K562 (cell line): ENCODE results near the gene SRCAP. TPM values are rescaled to one million over a fixed set of nuclear protein-coding genes. Genes with fewer than 3 reads are reported as not detected.

ENCODE experiments used
- ATAC-seq: fragments of 200-7000 bp; cut with Tn5 transposase; 3 replicates; pipeline ENCODE4 v1.9.1; 2020; ENCODE audit warnings: moderate library complexity
- BruUV-seq: library from RNA; stranded (reverse); fragments of 400-500 nt; replicated peaks from 2 replicates; lab custom pipeline; 2021; lab: Mats Ljungman, UMichigan
- CTCF ChIA-PET: fragments of 300-600 bp; formaldehyde crosslinking; extraction: SDS; loops from one replicate; lab custom pipeline; 2021; ENCODE audit warnings: low intra/inter-chr PET ratio; lab: Yijun Ruan, JAX
- POLR2A ChIA-PET: fragments of 300-600, 350-650 bp; sonication (Branson Sonifier 250); formaldehyde crosslinking; extraction: SDS; loops from one replicate; lab custom pipeline; 2021; ENCODE audit warnings: antibody characterized with exemption, inconsistent platforms; lab: Yijun Ruan, JAX
- DNase-seq, 4 experiments: peaks; one replicate each; pipeline versions ENCODE4 v3.0.0 to v3.0.0-alpha.2; 2011 to 2018; ENCODE audit warnings: low spot score in 3 of 4, mixed read lengths in 3 of 4; ENCODE audit errors: extremely low read depth in 1 of 4
- FAIRE-seq: peaks from 2 replicates; lab custom pipeline; 2011; peaks lifted over from hg19 to GRCh38; lab: Jason Lieb, UNC
- H2AFZ ChIP-seq: 2 replicates; pipeline ENCODE4 v1.6.0; 2011; ENCODE audit warnings: low read depth, low read length, control low read depth, inconsistent platforms
- H3K27ac ChIP-seq: fragments of 200-600 bp; 3 replicates; pipeline ENCODE4 v1.8.0; 2011; ENCODE audit warnings: low read depth, mild to moderate bottlenecking, control low read depth, inconsistent platforms, low read length, moderate library complexity, mixed read lengths; ENCODE audit errors: extremely low read depth
- H3K27me3 ChIP-seq, 2 experiments: fragments of 300-600 bp in 1 of 2; 2 replicates in 1 of 2; 3 replicates in 1 of 2; pipeline versions ENCODE4 v1.6.0 to v1.8.0; 2011; ENCODE audit warnings: inconsistent platforms in 2 of 2, low read length in 2 of 2, mild to moderate bottlenecking in 1 of 2, mixed read lengths in 1 of 2, moderate library complexity in 1 of 2; ENCODE audit not compliant: control insufficient read depth in 2 of 2, insufficient read depth in 2 of 2
- H3K36me3 ChIP-seq: fragments of 300-600 bp; 3 replicates; pipeline ENCODE4 v1.8.0; 2011; ENCODE audit warnings: mild to moderate bottlenecking, low read length, inconsistent platforms; ENCODE audit not compliant: control insufficient read depth, insufficient read depth
- H3K4me1 ChIP-seq, 2 experiments: fragments of 200-600 bp in 1 of 2; replicated peaks in 1 of 2; 2 replicates in 1 of 2; 3 replicates in 1 of 2; pipeline versions ENCODE4 v1.5.1 to v1.8.0; 2011; ENCODE audit warnings: inconsistent platforms in 2 of 2, low read length in 2 of 2, mild to moderate bottlenecking in 1 of 2, mixed read lengths in 1 of 2, moderate library complexity in 1 of 2; ENCODE audit not compliant: control insufficient read depth in 2 of 2, insufficient read depth in 2 of 2
- H3K4me2 ChIP-seq: 2 replicates; pipeline ENCODE4 v1.6.1; 2011; ENCODE audit warnings: low read length, control low read depth, inconsistent platforms, mixed read lengths; ENCODE audit not compliant: insufficient read depth
- H3K4me3 ChIP-seq: fragments of 200-600 bp; sonication (generic), shearing (Covaris generic); 2 replicates; pipeline ENCODE4 v1.5.1; 2016; ENCODE audit warnings: control low read depth, inconsistent platforms
- H3K79me2 ChIP-seq: fragments of 200-600 bp; 3 replicates; pipeline ENCODE4 v1.8.0; 2011; ENCODE audit warnings: low read length, inconsistent platforms; ENCODE audit not compliant: control insufficient read depth, insufficient read depth
- H3K9ac ChIP-seq, 2 experiments: 2 replicates each; pipeline versions ENCODE4 v1.6.0 to v1.6.1; 2011; ENCODE audit warnings: low read depth in 2 of 2, low read length in 2 of 2, control low read depth in 1 of 2, inconsistent platforms in 1 of 2, mild to moderate bottlenecking in 1 of 2, mixed read lengths in 1 of 2; ENCODE audit not compliant: insufficient read depth in 1 of 2
- H3K9me1 ChIP-seq: one replicate; pipeline ENCODE4 v1.6.0; 2011; ENCODE audit warnings: inconsistent platforms, mild to moderate bottlenecking, low read length, moderate library complexity; ENCODE audit not compliant: control insufficient read depth, insufficient read depth
- H3K9me3 ChIP-seq: replicated peaks from 2 replicates; pipeline ENCODE4 v1.5.1; 2011; ENCODE audit warnings: low read depth, low read length, inconsistent platforms; ENCODE audit not compliant: control insufficient read depth, insufficient read depth
- H4K20me1 ChIP-seq: replicated peaks from 2 replicates; pipeline ENCODE4 v1.6.1; 2011; ENCODE audit warnings: low read length, inconsistent platforms, mixed read lengths; ENCODE audit not compliant: control insufficient read depth, insufficient read depth
- CHD4 ChIP-seq: fragments of 200-600 bp; sonication (generic); IDR thresholded peaks from 3 replicates; pipeline ENCODE4 v1.6.1; 2012; ENCODE audit warnings: low read depth, mild to moderate bottlenecking, mixed read lengths, low read length, inconsistent platforms; ENCODE audit not compliant: insufficient read depth, insufficient replicate concordance, poor library complexity, severe bottlenecking
- GTF2A2 ChIP-seq: IDR thresholded peaks from 2 replicates; pipeline ENCODE4 v1.6.1; 2016; ENCODE audit warnings: mild to moderate bottlenecking, missing genetic modification characterization, missing compliant biosample characterization
- IRF9 ChIP-seq: fragments of 450-650 bp; IDR thresholded peaks from 2 replicates; pipeline ENCODE4 v1.6.1; 2016; ENCODE audit warnings: missing biosample characterization, missing genetic modification characterization
- KAT7 ChIP-seq: sonication (generic); formaldehyde crosslinking; IDR thresholded peaks from 2 replicates; pipeline ENCODE4 v1.8.0; 2022; ENCODE audit warnings: missing genetic modification reagents, mild to moderate bottlenecking, borderline replicate concordance
- MED1 ChIP-seq: sonication (generic); formaldehyde crosslinking; IDR thresholded peaks from 2 replicates; pipeline ENCODE4 v1.8.1; 2023; ENCODE audit warnings: missing genetic modification reagents, borderline replicate concordance
- NFIC ChIP-seq: fragments of 450-650 bp; IDR thresholded peaks from 2 replicates; pipeline ENCODE4 v1.6.1; 2017; ENCODE audit warnings: mild to moderate bottlenecking, inconsistent platforms
- PCBP2 ChIP-seq: fragments of 200-400 bp; formaldehyde crosslinking; IDR thresholded peaks from 2 replicates; pipeline ENCODE4 v1.6.1; 2018; ENCODE audit warnings: low read length, low read depth, mild to moderate bottlenecking, moderate library complexity; ENCODE audit not compliant: poor library complexity, severe bottlenecking
- PKNOX1 ChIP-seq: fragments of 450-650 bp; IDR thresholded peaks from 2 replicates; pipeline ENCODE4 v1.6.1; 2016
- POLR2AphosphoS2 ChIP-seq: IDR thresholded peaks from 2 replicates; pipeline ENCODE4 v1.6.1; 2012; ENCODE audit warnings: low read length, improper control_type of control experiment
- SREBF1 ChIP-seq: fragments of 150-350 bp; IDR thresholded peaks from 2 replicates; pipeline ENCODE4 v1.6.1; 2014; ENCODE audit warnings: antibody characterized with exemption, low read depth, low read length, borderline replicate concordance
- TEAD1 ChIP-seq, 2 experiments: fragments of 450-650 bp in 1 of 2; sonication (generic) in 1 of 2; formaldehyde crosslinking; IDR thresholded peaks; 2 replicates each; pipeline versions ENCODE4 v1.4.0 to v1.8.0; 2020 to 2022; ENCODE audit warnings: mild to moderate bottlenecking in 2 of 2, missing genetic modification reagents in 1 of 2
- U2AF1 ChIP-seq: fragments of 200-400 bp; formaldehyde crosslinking; optimal IDR thresholded peaks from 2 replicates; pipeline ENCODE3; 2017; ENCODE audit warnings: mild to moderate bottlenecking, low read depth, low read length, moderate library complexity
- ZBTB43 ChIP-seq: sonication (generic); formaldehyde crosslinking; IDR thresholded peaks from 2 replicates; pipeline ENCODE4 v1.8.0; 2023; ENCODE audit warnings: mild to moderate bottlenecking, missing genetic modification reagents
- ZFPM2 ChIP-seq: fragments of 250-450 bp; sonication (Bioruptor Pico); IDR thresholded peaks from 2 replicates; pipeline ENCODE4 v1.5.1; 2022; ENCODE audit warnings: mild to moderate bottlenecking
- ZNF354B ChIP-seq: fragments of 250-450 bp; sonication (Bioruptor Pico); IDR thresholded peaks from 2 replicates; pipeline ENCODE4 v1.4.0; 2020
- ZNF445 ChIP-seq: fragments of 250-450 bp; sonication (Bioruptor Pico); IDR thresholded peaks from 2 replicates; pipeline ENCODE4 v1.4.0; 2020; ENCODE audit warnings: low read depth, mild to moderate bottlenecking, moderate library complexity
- WGBS: fragments of 100-300 bp; shearing (Covaris generic); methylation state at CpG from one replicate; pipeline ENCODE4 v1.1.6; 2016; ENCODE audit warnings: low coverage, mixed read lengths; ENCODE audit not compliant: insufficient coverage; ENCODE audit errors: missing lambda C conversion rate; 5-methylcytosine and 5-hydroxymethylcytosine counted together
- in situ Hi-C: fragments of 300-500 bp; cut with MboI; formaldehyde crosslinking; loops from 4 replicates; pipeline ENCODE4 v1.15.0; 2018; ENCODE audit warnings: inconsistent platforms, mixed read lengths
- intact Hi-C: fragments of 100-400 bp; cut with micrococcal nuclease; formaldehyde crosslinking; loops from 2 replicates; pipeline ENCODE4 v1.14.2; 2022
- polyA plus RNA-seq, 8 experiments: library from polyadenylated mRNA; depleted of rRNA in 4 of 8; stranded (reverse) in 5 of 8; unstranded in 3 of 8; fragments of >200 nt; fragmentation: Nextera tagmentation in 2 of 8; fragmentation: Illumina TruSeq in 1 of 8; extraction: Ambion mirVana in 2 of 8; extraction: Trizol in 1 of 8; gene quantifications; 2 replicates each; pipeline versions ENCODE4 v1.2.1 to v1.2.3, GENCODE V29; 2011 to 2014; ENCODE audit warnings: inconsistent platforms in 1 of 8, missing spikeins in 1 of 8
- total RNA-seq, 7 experiments: library from RNA; depleted of rRNA in 6 of 7; stranded (reverse); fragments of >200 nt in 6 of 7; fragmentation: Illumina TruSeq in 2 of 7; extraction: Trizol in 2 of 7; gene quantifications; 2 replicates each; pipeline versions ENCODE4 v1.2.1 to v1.2.3, GENCODE V29; 2011 to 2021; ENCODE audit warnings: low replicate concordance in 1 of 7
- TF ChIP-seq, protein P1 (sequence below): fragments of 250-450 bp; sonication (Bioruptor Pico); IDR thresholded peaks from 2 replicates; pipeline ENCODE4 v1.5.0; 2021

SRCAP gene
- total and polyA plus RNA-seq, 9 of the 15 experiments (the other 6 are each of a cell fraction or from before 2014, with no cell fraction given) = 0.21 to 62.6 (median 5.8) TPM

- peaks cover 4% of the 10 kb centered on the region for H3K9me1 ChIP-seq
- TF ChIP-seq NFIC (peak; percentile 78), KAT7 (CRISPR knock-in tag) (0 out of 2 replicates have a peak, but pooled peaks have one; percentile 75), U2AF1 (no peak), PCBP2 (no peak), ZBTB43 (CRISPR knock-in tag) (no peak), GTF2A2 (tag) (no peak), ZNF354B (CRISPR knock-in tag) (no peak), ZNF445 (0 out of 2 replicates have a peak, but pooled peaks have one; percentile 28), IRF9 (tag) (no peak), ZFPM2 (CRISPR knock-in tag) (no peak), MED1 (no peak), TEAD1 (CRISPR knock-in tag; IDR thresholded peaks at IDR 0.05) (0 out of 4 replicates have a peak, but pooled peaks of 1 of the 2 experiments have one; percentile 74), CHD4 (no peak), POLR2AphosphoS2 (no peak), PKNOX1 (peak; percentile 33; the same call in 1 of the 2 replicates), SREBF1 (no peak)
- TF ChIP-seq, protein P1, sequence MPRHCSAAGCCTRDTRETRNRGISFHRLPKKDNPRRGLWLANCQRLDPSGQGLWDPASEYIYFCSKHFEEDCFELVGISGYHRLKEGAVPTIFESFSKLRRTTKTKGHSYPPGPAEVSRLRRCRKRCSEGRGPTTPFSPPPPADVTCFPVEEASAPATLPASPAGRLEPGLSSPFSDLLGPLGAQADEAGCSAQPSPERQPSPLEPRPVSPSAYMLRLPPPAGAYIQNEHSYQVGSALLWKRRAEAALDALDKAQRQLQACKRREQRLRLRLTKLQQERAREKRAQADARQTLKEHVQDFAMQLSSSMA (CRISPR knock-in tag) = 0 out of 2 replicates have a peak, but pooled peaks have one; percentile 27
Observed at GRCh38 chr16:30656974-30657865, 41.8 kb upstream of the SRCAP start.

More at GRCh38 chr16:30656974-30657865, 41.8 kb upstream of the SRCAP start:
- POLR2A ChIA-PET = no interaction called here
- 34% methylated on average over 31 of the region's 32 CpGs for WGBS
- Histone ChIP-seq H4K20me1 (no peaks in the 10 kb centered on the region), H3K9ac (peak overlapping the region; percentile 80 to 83), H3K27ac (peak overlapping the region; percentile 90), H3K4me3 (peak overlapping the region; percentile 38), H3K27me3 (no peaks in the 10 kb centered on the region), H3K4me1 (peaks cover 24 to 54% of the 10 kb centered on the region in 2 experiments; a peak in 4 of 5 replicates), H3K79me2 (peaks cover 36% of the 10 kb centered on the region), H3K9me3 (no peaks in the 10 kb centered on the region), H3K36me3 (peaks cover 70% of the 10 kb centered on the region), H3K4me2 (peak overlapping the region; percentile 96), H2AFZ (peak overlapping the region; percentile 95)
- CTCF ChIA-PET = interaction anchor here (1.8 kb wide), 1 partner anchor 228 kb away, joined by 10 read pairs; the partner anchor contains the start of gene DCTPP1
- intact Hi-C loops = loop anchor here (5.0 to 10.0 kb wide), 4 partner anchors 158 to 592 kb away; partner anchors contain the start of genes ALDOA, FBXL19, TBX6 and YPEL3
- FAIRE-seq = peak; percentile 48
- in situ Hi-C loops = no loop called here
- TSS peak; percentile 97 for BruUV-seq
- no peak for ATAC-seq
- DNase-seq = peak in 1 of 4 experiments; percentile 57
